HEK293T (cell line): Measurements from ENCODE around the gene GABRR3.

Source experiments
- CTCF ChIA-PET: fragments of 350-600 bp; formaldehyde crosslinking; extraction: SDS; loops from one replicate; lab custom pipeline; 2021; ENCODE audit warnings: antibody characterized with exemption, inconsistent platforms; lab: Yijun Ruan, JAX
- POLR2A ChIA-PET: fragments of 350-600 bp; formaldehyde crosslinking; extraction: SDS; loops from one replicate; lab custom pipeline; 2020; ENCODE audit warnings: antibody characterized with exemption, inconsistent platforms; lab: Yijun Ruan, JAX
- DNase-seq: peaks from one replicate; pipeline ENCODE4 v3.0.0; 2012; ENCODE audit warnings: mixed read lengths; ENCODE audit errors: extremely low spot score
- ARNT ChIP-seq: fragments of 450-650 bp; IDR thresholded peaks from 2 replicates; pipeline ENCODE4 v1.6.1; 2017; ENCODE audit warnings: mild to moderate bottlenecking
- BHLHE40 ChIP-seq: fragments of 450-650 bp; IDR thresholded peaks from 2 replicates; pipeline ENCODE4 v1.6.1; 2016; ENCODE audit warnings: mild to moderate bottlenecking, moderate library complexity, borderline replicate concordance
- CTBP1 ChIP-seq: fragments of 450-650 bp; IDR thresholded peaks from 2 replicates; pipeline ENCODE4 v1.6.1; 2016; ENCODE audit warnings: borderline replicate concordance
- ELF4 ChIP-seq: fragments of 450-650 bp; IDR thresholded peaks from 2 replicates; pipeline ENCODE4 v1.6.1; 2017; ENCODE audit warnings: antibody characterized with exemption
- FOXA1 ChIP-seq: fragments of 450-650 bp; IDR thresholded peaks from 2 replicates; pipeline ENCODE4 v1.6.1; 2016; ENCODE audit warnings: mild to moderate bottlenecking
- FOXK2 ChIP-seq: fragments of 450-650 bp; IDR thresholded peaks from 2 replicates; pipeline ENCODE4 v1.6.1; 2016; ENCODE audit warnings: mild to moderate bottlenecking
- FOXM1 ChIP-seq: fragments of 450-650 bp; IDR thresholded peaks from 2 replicates; pipeline ENCODE4 v1.6.1; 2017; ENCODE audit warnings: mild to moderate bottlenecking, borderline replicate concordance
- HDGF ChIP-seq: fragments of 450-650 bp; IDR thresholded peaks from 2 replicates; pipeline ENCODE4 v1.6.1; 2017; ENCODE audit warnings: antibody characterized with exemption, borderline replicate concordance
- L3MBTL2 ChIP-seq: fragments of 450-650 bp; conservative IDR thresholded peaks from 2 replicates; pipeline ENCODE4 v1.6.1; 2016; ENCODE audit warnings: mild to moderate bottlenecking
- LEF1 ChIP-seq: fragments of 450-650 bp; IDR thresholded peaks from 2 replicates; pipeline ENCODE4 v1.6.1; 2017; ENCODE audit warnings: mild to moderate bottlenecking, borderline replicate concordance
- NFRKB ChIP-seq: fragments of 450-650 bp; IDR thresholded peaks from 2 replicates; pipeline ENCODE4 v1.6.1; 2016; ENCODE audit warnings: mild to moderate bottlenecking, moderate library complexity
- PKNOX1 ChIP-seq: fragments of 450-650 bp; IDR thresholded peaks from 2 replicates; pipeline ENCODE4 v1.6.1; 2016
- SP1 ChIP-seq: fragments of 450-650 bp; IDR thresholded peaks from 2 replicates; pipeline ENCODE4 v1.6.1; 2017
- SUZ12 ChIP-seq: fragments of 450-650 bp; IDR thresholded peaks from 2 replicates; pipeline ENCODE4 v1.6.1; 2016; ENCODE audit warnings: mild to moderate bottlenecking
- TARDBP ChIP-seq: fragments of 450-650 bp; IDR thresholded peaks from 2 replicates; pipeline ENCODE4 v1.6.1; 2016
- ZNF384 ChIP-seq: fragments of 450-650 bp; IDR thresholded peaks from 2 replicates; pipeline ENCODE4 v1.6.1; 2016

GABRR3 gene

GRCh38 chr3:97967966-97968365 is 67.1 kb downstream of the GABRR3 start:
- POLR2A ChIA-PET, result no interaction called here
- TF ChIP-seq SP1 (no peak), L3MBTL2 (no peak), ELF4 (no peak), PKNOX1 (no peak)
- CTCF ChIA-PET, result interaction anchor here (1.2 kb wide), 1 partner anchor 55 kb away, joined by 6 read pairs; no protein-coding TSS in a partner anchor
- DNase-seq, result no peak

- DNase-seq, result no peak
- ChIA-PET CTCF (interaction anchor here (0.6 kb wide), 1 partner anchor 139 kb away, joined by 4 read pairs; the partner anchor contains the start of gene CRYBG3), POLR2A (no interaction called here)
- TF ChIP-seq FOXA1 (no peak), SUZ12 (no peak), LEF1 (no peak), SP1 (no peak), TARDBP (no peak), PKNOX1 (no peak), CTBP1 (no peak), FOXK2 (no peak), FOXM1 (no peak), ARNT (no peak), ZNF384 (no peak), NFRKB (no peak), ELF4 (no peak)
Observed at GRCh38 chr3:97960993-97961766, 73.9 kb downstream of the GABRR3 start.

- TF ChIP-seq FOXA1 (no peak), ARNT (no peak), LEF1 (no peak), TARDBP (no peak), BHLHE40 (no peak), NFRKB (no peak), PKNOX1 (no peak), SUZ12 (no peak), L3MBTL2 (no peak), CTBP1 (no peak), FOXM1 (no peak), FOXK2 (no peak)
- ChIA-PET POLR2A (no interaction called here), CTCF (no interaction called here)
- DNase-seq, result no peak
Observed at GRCh38 chr3:97960551-97960950, 74.6 kb downstream of the GABRR3 start.

GRCh38 chr3:97959872-97960271 is 75.2 kb downstream of the GABRR3 start:
- no peak for TF ChIP-seq NFRKB
- TF ChIP-seq LEF1, result no peak
- no peak for TF ChIP-seq ZNF384
- TF ChIP-seq FOXM1, result no peak
- TF ChIP-seq ARNT, result no peak
- DNase-seq, result no peak
- POLR2A ChIA-PET, result no interaction called here
- CTCF ChIA-PET, result no interaction called here

- no peak for DNase-seq
- no peak for TF ChIP-seq NFRKB
- TF ChIP-seq PKNOX1, result no peak
- no peak for TF ChIP-seq SUZ12
- no peak for TF ChIP-seq CTBP1
- no peak for TF ChIP-seq FOXM1
- no peak for TF ChIP-seq SP1
- no peak for TF ChIP-seq LEF1
- no peak for TF ChIP-seq HDGF
- TF ChIP-seq FOXK2, result no peak
- no peak for TF ChIP-seq FOXA1
- no peak for TF ChIP-seq ZNF384
- no peak for TF ChIP-seq TARDBP
- TF ChIP-seq BHLHE40, result no peak
- TF ChIP-seq L3MBTL2, result no peak
- TF ChIP-seq ARNT, result no peak
- no peak for TF ChIP-seq ELF4
- ChIA-PET CTCF (interaction anchor here (0.6 kb wide), 1 partner anchor 226 kb away, joined by 3 read pairs; no protein-coding TSS in a partner anchor), POLR2A (no interaction called here)
Observed at GRCh38 chr3:97958796-97959195, 76.3 kb downstream of the GABRR3 start.

- CTCF ChIA-PET, result interaction anchor here (0.6 kb wide), 1 partner anchor 226 kb away, joined by 3 read pairs; no protein-coding TSS in a partner anchor
- TF ChIP-seq NFRKB (no peak), ELF4 (no peak), TARDBP (no peak), L3MBTL2 (no peak), BHLHE40 (no peak), FOXM1 (no peak), FOXK2 (no peak), SP1 (no peak), PKNOX1 (no peak), HDGF (no peak), SUZ12 (no peak), LEF1 (no peak), CTBP1 (no peak), ZNF384 (no peak), ARNT (no peak), FOXA1 (no peak)
- DNase-seq, result no peak
- POLR2A ChIA-PET, result no interaction called here
Observed at GRCh38 chr3:97958396-97958795, 76.7 kb downstream of the GABRR3 start.
